Stimulated activated naive B cell treated with anti-CD40 and anti-IgM and Interleukin-4, amounts not matched to agents 10 μg/mL and 1 μg/mL and 100 μg/mL, for 72 hours (primary cell): ENCODE measurements around the gene ZNF888.
"Not testable (repeated sequence)": the region's sequence is repeated elsewhere in the genome, so short reads cannot be mapped to it uniquely, and the experiment has no call there.

Experiments used
- ATAC-seq, 2 donors: fragments of 150-1000 bp; cut with Tn5 transposase; replicated peaks; 2 replicates each; pipeline ENCODE4 v1.10.0; 2021; ENCODE audit warnings: moderate library complexity in 1 of 2
- DNase-seq: peaks from one replicate; pipeline ENCODE4 v3.0.0; 2021
- H3K27ac Mint-ChIP-seq: one replicate; pipeline ENCODE4 v1.8.0; 2022; ENCODE audit warnings: mild to moderate bottlenecking, mixed read lengths
- H3K27me3 Mint-ChIP-seq, 2 donors: one replicate each; pipeline ENCODE4 v1.8.0; 2022; ENCODE audit warnings: mixed read lengths in 2 of 2
- H3K36me3 Mint-ChIP-seq, 2 donors: one replicate each; pipeline ENCODE4 v1.8.0; 2022; ENCODE audit warnings: mixed read lengths in 2 of 2, mild to moderate bottlenecking in 1 of 2
- H3K4me1 Mint-ChIP-seq, 2 donors: one replicate each; pipeline ENCODE4 v1.8.0; 2022; ENCODE audit warnings: mixed read lengths in 2 of 2, mild to moderate bottlenecking in 1 of 2
- H3K4me3 Mint-ChIP-seq, 2 donors: one replicate each; pipeline ENCODE4 v1.8.0; 2022; ENCODE audit warnings: mild to moderate bottlenecking in 2 of 2, mixed read lengths in 2 of 2, moderate library complexity in 1 of 2
- H3K9me3 Mint-ChIP-seq, 2 donors: one replicate each; pipeline ENCODE4 v1.8.0; 2022; ENCODE audit warnings: mixed read lengths in 2 of 2, mild to moderate bottlenecking in 1 of 2

The ZNF888 gene

DNA sequence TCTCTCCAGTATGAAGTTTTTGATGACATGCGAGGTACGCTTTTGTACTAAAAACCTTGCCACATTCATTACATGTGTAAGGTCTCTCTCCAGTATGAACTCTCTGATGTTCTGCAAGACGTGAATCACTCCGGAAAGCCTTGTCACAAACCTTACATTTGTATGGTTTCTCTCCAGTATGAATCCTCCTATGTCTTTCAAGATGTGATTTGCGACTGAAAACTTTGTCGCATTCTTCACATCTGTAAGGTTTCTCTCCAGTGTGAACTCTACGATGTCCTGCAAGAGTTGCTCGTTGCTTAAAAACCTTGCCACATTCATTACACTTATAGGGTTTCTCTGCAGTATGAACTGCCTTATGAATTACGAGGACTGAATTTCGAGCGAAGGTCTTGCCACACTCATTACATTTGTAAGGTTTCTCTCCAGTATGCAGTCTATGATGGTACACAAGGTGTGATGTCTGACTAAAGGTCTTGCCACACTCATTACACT, 42.3 kb downstream of the ZNF888 start:
- no peaks in the 10 kb centered on the region for H3K27me3 Mint-ChIP-seq
- H3K27ac Mint-ChIP-seq: peak overlapping the region; percentile 21
- ATAC-seq: no peak
- H3K9me3 Mint-ChIP-seq: peaks cover 33 to 36% of the 10 kb centered on the region in 2 donors
- no peak overlapping the region for H3K4me3 Mint-ChIP-seq
- H3K4me1 Mint-ChIP-seq: no peaks in the 10 kb centered on the region
- H3K36me3 Mint-ChIP-seq: peaks cover 80 to 87% of the 10 kb centered on the region in 2 donors
- DNase-seq: no peak

DNA sequence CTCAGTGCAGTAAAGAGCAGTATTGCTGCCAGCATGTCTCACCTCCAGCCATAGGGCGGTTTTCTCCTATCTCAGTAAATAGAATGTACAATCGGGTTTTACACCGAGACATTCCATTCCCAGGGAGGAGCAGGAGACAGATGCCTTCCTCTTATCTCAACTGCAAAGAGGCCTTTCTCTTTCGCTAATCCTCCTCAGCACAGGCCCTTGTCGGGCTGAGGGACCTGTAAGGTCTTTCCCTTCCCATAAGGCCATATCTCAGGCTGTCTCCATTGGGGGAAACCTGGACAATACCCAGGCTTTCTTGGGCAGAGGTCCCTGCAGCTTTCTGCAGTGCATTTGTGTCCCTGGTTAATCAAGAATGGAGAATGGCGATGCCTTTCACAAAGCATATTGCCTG, 50.2 kb downstream of the ZNF888 start:
- H3K9me3 Mint-ChIP-seq: peaks cover 10 to 16% of the 10 kb centered on the region in 2 donors
- not testable (repeated sequence) for H3K4me3 Mint-ChIP-seq, ATAC-seq, DNase-seq, H3K27ac Mint-ChIP-seq, H3K4me1 Mint-ChIP-seq, H3K27me3 Mint-ChIP-seq
- H3K36me3 Mint-ChIP-seq: peaks cover 26 to 42% of the 10 kb centered on the region in 2 donors

DNA sequence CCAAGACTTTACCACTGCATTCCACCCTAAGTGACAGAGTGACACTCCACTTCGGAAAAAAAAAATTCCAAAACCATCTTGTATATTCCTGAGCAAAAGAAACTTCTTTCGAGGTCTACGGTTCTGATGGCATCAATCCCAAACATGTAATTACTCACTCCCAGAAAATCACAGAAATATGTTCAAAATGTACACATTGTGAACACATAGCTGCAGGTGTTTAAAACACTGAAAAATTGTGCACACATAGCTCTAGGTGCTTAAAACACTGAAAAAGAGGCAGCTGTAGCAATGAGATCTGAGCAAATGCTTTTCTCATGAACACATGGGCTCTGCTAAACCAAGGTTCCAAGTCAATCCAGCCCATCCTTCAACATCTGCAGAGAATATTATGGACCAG, 51.8 kb downstream of the ZNF888 start:
- Mint-ChIP-seq H3K27me3 (no peaks in the 10 kb centered on the region), H3K4me3 (no peak overlapping the region)
- no peak for ATAC-seq

DNA sequence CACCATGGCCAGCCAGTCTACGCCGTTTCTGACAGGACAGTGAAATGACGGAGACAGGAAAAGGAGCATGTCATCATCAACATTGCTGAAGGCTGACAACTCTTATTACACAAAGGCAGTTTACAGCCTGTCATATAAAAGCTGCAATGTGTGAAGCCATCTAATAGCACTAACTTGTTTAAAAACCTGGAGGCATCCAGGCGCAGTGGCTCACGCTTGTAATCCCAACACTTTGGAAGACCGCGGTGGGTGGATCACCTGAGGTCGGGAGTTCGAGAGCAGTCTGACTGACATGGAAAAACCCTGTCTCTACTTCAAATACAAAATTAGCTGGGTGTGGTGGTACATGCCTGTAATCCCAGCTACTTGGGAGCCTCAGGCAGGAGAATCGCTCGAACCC, 55.2 kb downstream of the ZNF888 start:
- H3K9me3 Mint-ChIP-seq, H3K4me3 Mint-ChIP-seq, ATAC-seq, H3K27ac Mint-ChIP-seq, H3K4me1 Mint-ChIP-seq, DNase-seq, H3K27me3 Mint-ChIP-seq: not testable (repeated sequence)
- H3K36me3 Mint-ChIP-seq: peaks cover 10 to 20% of the 10 kb centered on the region in 2 donors

More for the DNA sequence above, 51.8 kb downstream of the ZNF888 start:
- Mint-ChIP-seq H3K27ac (no peak overlapping the region), H3K36me3 (peaks cover 15 to 34% of the 10 kb centered on the region in 2 donors), H3K9me3 (peaks cover 3 to 10% of the 10 kb centered on the region in 2 donors), H3K4me1 (no peaks in the 10 kb centered on the region)
- no peak for DNase-seq

DNA sequence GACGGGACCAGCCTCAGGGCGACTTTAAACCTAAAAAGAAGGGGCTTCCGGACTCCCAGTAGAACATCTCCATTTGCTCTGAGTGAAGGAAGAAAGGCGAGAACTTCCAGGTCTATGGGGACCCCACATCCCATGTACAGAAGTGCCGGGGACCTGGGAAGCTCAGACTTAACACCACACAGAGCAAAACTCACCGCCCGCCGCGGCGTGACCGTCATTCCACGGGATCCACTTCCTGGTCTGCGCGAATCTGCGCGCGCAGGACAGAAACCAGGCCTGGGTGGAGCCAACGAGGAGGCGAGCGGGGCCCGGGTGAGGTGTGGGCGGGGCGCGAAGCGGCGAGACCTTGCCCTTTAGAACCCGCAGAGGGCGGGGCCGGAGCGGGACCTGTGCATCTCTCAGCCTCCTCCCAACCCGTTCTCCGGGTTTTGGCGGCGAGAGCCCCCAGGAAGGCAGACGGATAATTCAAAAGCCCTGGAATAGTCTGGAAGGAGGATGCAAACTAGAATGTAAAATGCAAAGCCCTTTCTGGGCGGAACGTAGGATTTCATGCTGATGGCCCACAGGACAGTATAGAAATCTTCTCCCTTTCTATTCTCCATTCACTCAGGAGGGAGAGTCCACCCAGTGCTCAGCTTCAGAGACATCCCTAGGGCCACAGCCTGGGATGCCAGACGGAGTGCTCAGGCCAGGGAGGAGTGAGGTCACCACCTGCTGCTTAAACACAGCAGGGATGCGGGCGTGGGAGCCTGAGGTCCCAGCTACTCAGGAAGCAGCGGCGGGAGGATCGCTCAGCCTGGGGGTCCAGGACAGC, 65.6 kb downstream of the ZNF888 start, which contains the start of gene ZNF468:
ZNF468 (minus strand) TSS at position 242 of the 814 bp plus-strand sequence. CDS start 3,347 bp downstream, outside the sequence.
- H3K27ac Mint-ChIP-seq: peak within 1 kb of the TSS; percentile 92
- not testable (repeated sequence) for H3K27me3 Mint-ChIP-seq, H3K9me3 Mint-ChIP-seq
- H3K36me3 Mint-ChIP-seq: peaks cover 20 to 39% of the 10 kb centered on the region in 2 donors
- ATAC-seq (peak; percentile 99), DNase-seq (peak; percentile 71)
- H3K4me3 Mint-ChIP-seq: peak within 1 kb of the TSS; percentile 84 to 95
- peaks cover 10 to 30% of the 10 kb centered on the region in 2 donors for H3K4me1 Mint-ChIP-seq

DNA sequence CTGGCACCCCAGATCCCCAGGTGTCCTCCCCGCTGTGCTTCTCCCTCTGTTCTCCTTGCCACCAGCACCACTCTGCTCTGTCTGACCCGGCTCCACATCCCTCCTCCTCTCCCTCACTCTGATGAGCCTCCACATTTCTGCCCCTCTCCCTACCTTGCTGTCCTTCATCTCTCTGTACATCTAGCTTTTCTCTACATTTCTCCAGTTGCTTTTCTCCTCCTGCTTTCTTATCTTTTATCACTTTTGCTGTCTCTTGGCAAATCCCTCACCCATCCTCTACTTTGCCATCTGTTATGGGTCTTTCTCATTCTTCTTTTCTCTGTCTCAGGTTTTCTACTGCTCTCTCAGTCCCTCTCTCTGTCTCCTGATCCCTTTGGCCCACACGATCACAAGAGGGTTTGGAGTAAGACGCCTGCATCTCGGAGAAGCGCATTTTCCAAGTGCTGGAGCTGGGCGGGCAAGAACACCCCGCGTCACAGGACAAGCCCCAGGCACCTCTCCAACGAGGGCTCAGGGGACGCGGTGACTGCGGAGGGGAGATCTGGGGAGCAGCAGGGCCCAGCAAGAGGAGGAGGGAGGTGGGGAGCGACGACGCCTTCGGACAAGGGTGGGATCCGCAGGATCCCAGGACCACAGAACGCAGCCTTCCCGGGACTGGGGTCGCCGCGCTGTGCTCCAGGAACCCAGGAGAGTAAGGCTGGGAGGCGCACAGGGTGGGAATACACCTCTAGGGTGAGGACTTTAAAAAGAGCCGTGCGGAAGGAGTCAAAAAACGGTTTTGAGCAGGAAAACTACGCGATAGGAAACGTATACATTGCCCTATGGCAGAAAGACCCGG, 66.5 kb downstream of the ZNF888 start:
- peak; percentile 34 to 36 for ATAC-seq
- peak overlapping the region; percentile 92 for H3K27ac Mint-ChIP-seq
- H3K27me3 Mint-ChIP-seq, DNase-seq, H3K9me3 Mint-ChIP-seq: not testable (repeated sequence)
- H3K36me3 Mint-ChIP-seq: peaks cover 23 to 37% of the 10 kb centered on the region in 2 donors
- H3K4me1 Mint-ChIP-seq: peaks cover 10 to 30% of the 10 kb centered on the region in 2 donors
- H3K4me3 Mint-ChIP-seq: peak overlapping the region; percentile 84 to 95
